GM12878 (cell line): ENCODE measurements around the gene RAC2. TPM values are rescaled to one million over a fixed set of nuclear protein-coding genes. Genes with fewer than 3 reads are reported as not detected.

Source experiments
- ATAC-seq: fragments of 200-7000 bp; cut with Tn5 transposase; 3 replicates; pipeline ENCODE4 v1.9.1; 2020; ENCODE audit warnings: mild to moderate bottlenecking, moderate library complexity
- BruUV-seq: library from RNA; stranded (reverse); fragments of 400-500 nt; replicated peaks from 2 replicates; lab custom pipeline; 2021; lab: Mats Ljungman, UMichigan
- CTCF ChIA-PET: fragments of 300-600 bp; sonication (Branson Sonifier 250); formaldehyde crosslinking; extraction: SDS; loops from one replicate; lab custom pipeline; 2021; ENCODE audit warnings: inconsistent platforms; lab: Yijun Ruan, JAX
- POLR2A ChIA-PET: fragments of 350-600 bp; formaldehyde crosslinking; extraction: SDS; loops from one replicate; lab custom pipeline; 2021; ENCODE audit warnings: inconsistent platforms; lab: Charles Lee
- RAD21 ChIA-PET: fragments of 300-600 bp; sonication (Branson Sonifier 250); formaldehyde crosslinking; loops from one replicate; lab custom pipeline; 2023; ENCODE audit warnings: antibody characterized with exemption; ENCODE audit not compliant: unreplicated experiment; lab: Charles Lee
- SMC1A ChIA-PET: fragments of 300-600 bp; sonication (Branson Sonifier 250); formaldehyde crosslinking; loops from one replicate; lab custom pipeline; 2023; ENCODE audit not compliant: unreplicated experiment, uncharacterized antibody; lab: Charles Lee
- DNase-seq: peaks from one replicate; pipeline ENCODE4 v3.0.0-alpha.2; 2011; ENCODE audit warnings: low read depth, low spot score
- FAIRE-seq: peaks from 3 replicates; lab custom pipeline; 2011; peaks lifted over from hg19 to GRCh38; lab: Jason Lieb, UNC
- H2AFZ ChIP-seq: 2 replicates; pipeline ENCODE4 v1.6.0; 2011; ENCODE audit warnings: low read depth, low read length, control low read depth; ENCODE audit not compliant: control insufficient read depth
- H3K27ac ChIP-seq: 2 replicates; pipeline ENCODE4 v1.5.1; 2011; ENCODE audit warnings: control low read depth; ENCODE audit not compliant: control insufficient read depth, insufficient read depth
- H3K27me3 ChIP-seq, 2 experiments: replicated peaks in 1 of 2; 2 replicates each; pipeline versions ENCODE4 v1.6.0 to v1.6.1; 2011; ENCODE audit warnings: low read length in 1 of 2; ENCODE audit not compliant: control insufficient read depth in 2 of 2, insufficient read depth in 2 of 2
- H3K36me3 ChIP-seq, 2 experiments: 2 replicates each; pipeline ENCODE4 v1.5.1; 2011; ENCODE audit warnings: low read length in 1 of 2; ENCODE audit not compliant: control insufficient read depth in 2 of 2, insufficient read depth in 2 of 2
- H3K4me1 ChIP-seq: 2 replicates; pipeline ENCODE4 v1.6.1; 2011; ENCODE audit warnings: mild to moderate bottlenecking, low read length, moderate library complexity, mixed read lengths; ENCODE audit not compliant: control insufficient read depth, insufficient read depth
- H3K4me2 ChIP-seq: 2 replicates; pipeline ENCODE4 v1.6.0; 2011; ENCODE audit warnings: control low read depth; ENCODE audit not compliant: control insufficient read depth, insufficient read depth
- H3K4me3 ChIP-seq: fragments of 200-600 bp; sonication (generic); 2 replicates; pipeline ENCODE4 v1.5.1; 2016
- H3K79me2 ChIP-seq: 2 replicates; pipeline ENCODE4 v1.6.0; 2011; ENCODE audit warnings: low read length; ENCODE audit not compliant: control insufficient read depth, insufficient read depth
- H3K9ac ChIP-seq: 2 replicates; pipeline ENCODE4 v1.8.0; 2011; ENCODE audit warnings: low read length, control low read depth, mixed read lengths; ENCODE audit not compliant: control insufficient read depth, insufficient read depth
- H3K9me3 ChIP-seq: replicated peaks from 3 replicates; pipeline ENCODE4 v1.5.1; 2011; ENCODE audit warnings: mild to moderate bottlenecking, low read length; ENCODE audit not compliant: control insufficient read depth, insufficient read depth
- H4K20me1 ChIP-seq: 2 replicates; pipeline ENCODE4 v1.6.0; 2011; ENCODE audit not compliant: control insufficient read depth, insufficient read depth
- ATF2 ChIP-seq: IDR thresholded peaks from 2 replicates; pipeline ENCODE4 v1.6.1; 2012; ENCODE audit warnings: low read length, inconsistent platforms
- ATF3 ChIP-seq: IDR thresholded peaks from 2 replicates; pipeline ENCODE4 v1.6.1; 2011; ENCODE audit warnings: low read depth, mild to moderate bottlenecking, low read length, moderate library complexity, borderline replicate concordance; ENCODE audit errors: extremely low read depth
- ATF7 ChIP-seq: fragments of 450-650 bp; IDR thresholded peaks from 2 replicates; pipeline ENCODE4 v1.6.1; 2016; ENCODE audit warnings: low read depth, mild to moderate bottlenecking
- CBFB ChIP-seq: IDR thresholded peaks from 2 replicates; pipeline ENCODE4 v1.6.1; 2016; ENCODE audit warnings: antibody characterized with exemption, low read depth
- CHD2 ChIP-seq: IDR thresholded peaks from 2 replicates; pipeline ENCODE4 v1.6.1; 2011; ENCODE audit warnings: low read depth, low read length, improper control_type of control experiment, borderline replicate concordance
- ESRRA ChIP-seq: IDR thresholded peaks from 2 replicates; pipeline ENCODE4 v1.6.1; 2012; ENCODE audit warnings: mild to moderate bottlenecking, low read length, improper control_type of control experiment
- EZH2 ChIP-seq: IDR thresholded peaks from 2 replicates; pipeline ENCODE4 v1.6.1; 2012; ENCODE audit warnings: low read depth, mild to moderate bottlenecking, control low read depth, inconsistent platforms, low read length, borderline replicate concordance; ENCODE audit not compliant: control insufficient read depth
- KDM1A ChIP-seq: fragments of 200-600 bp; sonication (generic); IDR thresholded peaks from 2 replicates; pipeline ENCODE4 v1.6.1; 2016; ENCODE audit warnings: borderline replicate concordance
- MAX ChIP-seq: IDR thresholded peaks from 2 replicates; pipeline ENCODE4 v1.6.1; 2012; ENCODE audit warnings: low read depth, low read length, improper control_type of control experiment
- MYB ChIP-seq: fragments of 150-350 bp; IDR thresholded peaks from 2 replicates; pipeline ENCODE4 v1.6.1; 2014; ENCODE audit warnings: mild to moderate bottlenecking, low read depth, low read length, borderline replicate concordance
- NFYB ChIP-seq: IDR thresholded peaks from 2 replicates; pipeline ENCODE4 v1.6.1; 2011; ENCODE audit warnings: low read depth, mild to moderate bottlenecking, low read length, improper control_type of control experiment, moderate library complexity; ENCODE audit not compliant: insufficient read depth
- NRF1 ChIP-seq: conservative IDR thresholded peaks from 2 replicates; pipeline ENCODE4 v1.6.1; 2011; ENCODE audit warnings: mild to moderate bottlenecking, low read depth, low read length, improper control_type of control experiment
- POLR2AphosphoS2 ChIP-seq: IDR thresholded peaks from 2 replicates; pipeline ENCODE4 v1.6.1; 2011; ENCODE audit warnings: low read depth, mild to moderate bottlenecking, low read length, improper control_type of control experiment, moderate library complexity
- RAD51 ChIP-seq: fragments of 450-650 bp; IDR thresholded peaks from 2 replicates; pipeline ENCODE4 v1.6.1; 2016; ENCODE audit warnings: moderate library complexity, mild to moderate bottlenecking, inconsistent platforms
- SKIL ChIP-seq: fragments of 450-650 bp; IDR thresholded peaks from 2 replicates; pipeline ENCODE4 v1.6.1; 2017; ENCODE audit warnings: mild to moderate bottlenecking, low read depth, inconsistent platforms; ENCODE audit not compliant: poor library complexity, severe bottlenecking
- USF1 ChIP-seq: IDR thresholded peaks from 2 replicates; pipeline ENCODE4 v1.6.1; 2011; ENCODE audit warnings: borderline replicate concordance, low read depth, mild to moderate bottlenecking, moderate library complexity, mixed read lengths, low read length; ENCODE audit not compliant: insufficient read depth; ENCODE audit errors: extremely low read length
- WGBS: methylation state at CpG from one replicate; pipeline ENCODE4 v1.1.6; 2016; ENCODE audit warnings: low lambda C conversion rate; ENCODE audit not compliant: insufficient replicate concordance, insufficient coverage; ENCODE audit errors: missing lambda C conversion rate; 5-methylcytosine and 5-hydroxymethylcytosine counted together
- in situ Hi-C: fragments of 300-500 bp; cut with MboI; formaldehyde crosslinking; loops from 9 replicates; pipeline ENCODE4 v1.14.3; 2018; ENCODE audit warnings: mixed read lengths
- intact Hi-C: fragments of 100-400 bp; cut with micrococcal nuclease; formaldehyde crosslinking; loops from one replicate; pipeline ENCODE4 v1.14.2; 2022; ENCODE audit not compliant: unreplicated experiment
- polyA plus RNA-seq, 11 experiments: library from polyadenylated mRNA; depleted of rRNA in 4 of 11; unstranded in 6 of 11; stranded (reverse) in 5 of 11; fragments of >200 nt; fragmentation: Nextera tagmentation in 4 of 11; fragmentation: Illumina TruSeq in 1 of 11; extraction: Ambion mirVana in 4 of 11; extraction: Trizol in 1 of 11; gene quantifications; 1 replicate in 1 of 11; 2 replicates in 10 of 11; pipeline versions ENCODE4 v1.2.1 to v1.2.3, GENCODE V29; 2011 to 2016; ENCODE audit warnings: inconsistent platforms in 2 of 11, missing spikeins in 2 of 11, low read depth in 1 of 11
- total RNA-seq, 4 experiments: library from RNA; depleted of rRNA in 3 of 4; stranded (reverse); fragments of >200 nt in 3 of 4; fragmentation: Illumina TruSeq in 1 of 4; extraction: Trizol in 1 of 4; gene quantifications; 2 replicates each; pipeline versions ENCODE4 v1.2.1 to v1.2.3, GENCODE V29; 2013 to 2021

Gene RAC2
- total and polyA plus RNA-seq, 10 of the 15 experiments (the other 5 are each of a cell fraction or from before 2014, with no cell fraction given) = 102 to 386 (median 304) TPM

- ChIA-PET RAD21 (interaction anchor here (7.0 kb wide), 1 partner anchor 40 kb away, joined by 104 read pairs; the partner anchor contains the start of gene RAC2), CTCF (interaction anchor here (0.5 to 4.8 kb wide), 2 partner anchors 27 to 57 kb away, joined by 3 to 102 read pairs; no protein-coding TSS in a partner anchor), SMC1A (interaction anchor here (1.0 to 6.9 kb wide), 4 partner anchors 14 to 64 kb away, joined by 3 to 84 read pairs (median 28); partner anchors contain the start of gene RAC2), POLR2A (interaction anchor here (1.6 kb wide), 1 partner anchor 56 kb away, joined by 4 read pairs; no protein-coding TSS in a partner anchor)
- DNase-seq = no peak
- no peaks in the 10 kb centered on the region; the same call in 1 of the 2 replicates for H3K79me2 ChIP-seq
- 83% methylated on average over 16 of the region's 16 CpGs for WGBS
- no peaks in the 10 kb centered on the region; a peak in 1 of 4 replicates for H3K36me3 ChIP-seq
- H3K9me3 ChIP-seq = no peaks in the 10 kb centered on the region
- ATAC-seq = no peak
- intact Hi-C loops = no loop called here
- H3K27me3 ChIP-seq = no peaks in the 10 kb centered on the region
- peaks cover 21% of the 10 kb centered on the region for H3K4me1 ChIP-seq
- H2AFZ ChIP-seq = no peak overlapping the region
- no peaks in the 10 kb centered on the region for H4K20me1 ChIP-seq
- in situ Hi-C loops = loop anchor here (25.0 kb wide), 1 partner anchor 1816 kb away; the partner anchor contains the start of gene HMOX1
- no peak overlapping the region for H3K4me2 ChIP-seq
- H3K27ac ChIP-seq = no peak overlapping the region
- FAIRE-seq = no peak
- no peak overlapping the region for H3K4me3 ChIP-seq
- no TSS peak for BruUV-seq
- no peak overlapping the region for H3K9ac ChIP-seq
- no peak for TF ChIP-seq ATF7
- 0 out of 2 replicates have a peak, but pooled peaks have one; percentile 21 for TF ChIP-seq ATF3
- no peak for TF ChIP-seq SKIL
- TF ChIP-seq RAD51 = peak; percentile 44; the same call in 1 of the 2 replicates
- no peak for TF ChIP-seq POLR2AphosphoS2
- no peak for TF ChIP-seq KDM1A
- TF ChIP-seq ATF2 = no peak
- TF ChIP-seq CBFB = no peak
- no peak for TF ChIP-seq MYB
- TF ChIP-seq NRF1 = no peak
- TF ChIP-seq USF1 = peak; percentile 72
- no peak for TF ChIP-seq EZH2
- TF ChIP-seq NFYB = peak; percentile 38; the same call in 1 of the 2 replicates
- no peak for TF ChIP-seq MAX
- no peak for TF ChIP-seq CHD2
- TF ChIP-seq ESRRA = no peak
Measured at GRCh38 chr22:37203354-37204044, 40.6 kb downstream of the RAC2 start.
